Ecto neural progenitor cell (in vitro differentiated cells): Measurements from ENCODE around the gene C17orf67.

ENCODE experiments used
- DNase-seq: peaks from one replicate; pipeline ENCODE4 v3.0.0-alpha.2; 2018; ENCODE audit warnings: low spot score

C17orf67 gene

DNA sequence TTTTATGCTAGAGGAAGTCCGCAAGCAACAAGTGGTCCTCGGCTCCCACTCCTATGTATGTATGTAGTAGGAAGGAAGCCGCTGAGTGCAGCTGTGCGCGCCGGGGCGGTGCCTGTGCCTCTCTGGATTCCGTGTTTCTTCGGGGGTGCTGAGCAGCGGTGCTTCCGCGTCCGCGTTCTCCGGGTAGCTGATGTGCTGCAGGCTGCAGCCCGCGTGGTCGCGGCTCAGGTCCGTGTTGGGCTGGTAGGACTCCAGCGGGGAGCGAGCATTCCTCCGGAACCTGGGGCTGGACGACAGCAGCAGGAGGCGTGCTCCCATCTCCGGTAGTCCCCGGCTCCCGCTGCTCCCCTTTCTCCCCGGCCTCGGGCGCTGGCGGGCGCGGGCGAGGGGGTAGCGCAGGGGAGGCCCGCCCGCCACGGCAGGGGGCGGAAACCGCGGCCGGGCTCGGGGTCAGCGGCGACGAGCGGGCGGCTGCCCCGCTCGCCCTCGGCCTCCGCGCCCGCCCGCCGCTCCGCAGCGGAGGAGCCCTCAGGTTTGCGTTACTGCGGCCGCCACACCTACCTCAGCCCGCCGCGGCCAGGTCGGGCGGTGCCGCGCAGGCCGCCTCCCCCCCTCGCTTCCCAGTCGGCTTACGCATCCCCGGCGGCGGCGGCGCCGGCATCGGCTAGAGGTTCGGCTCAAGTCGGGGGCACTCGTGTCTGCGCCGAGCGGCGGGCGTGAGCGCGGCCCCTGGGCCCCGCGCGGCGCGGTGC lies 487 bp downstream of the C17orf67 start:
- peak; percentile 80 for DNase-seq

DNA sequence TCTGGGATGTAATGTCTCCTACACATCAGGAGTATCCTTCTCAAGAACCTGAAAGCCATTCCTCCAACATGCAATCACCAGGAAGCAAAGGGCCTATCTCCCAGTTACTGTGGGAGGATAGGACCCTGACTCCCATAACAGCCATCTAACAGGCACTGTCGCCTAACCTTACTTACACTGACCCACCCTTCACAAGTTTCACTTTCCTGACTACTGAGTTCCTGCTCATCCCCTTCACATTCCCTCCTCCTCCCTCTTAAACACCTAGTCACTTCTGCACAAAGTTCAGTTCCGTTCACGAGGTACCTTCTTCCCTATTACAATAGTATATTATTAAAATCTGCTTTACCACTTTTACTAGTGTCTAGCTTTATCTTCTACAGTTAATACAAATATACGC lies 1.3 kb downstream of the C17orf67 start:
- no peak for DNase-seq

DNA sequence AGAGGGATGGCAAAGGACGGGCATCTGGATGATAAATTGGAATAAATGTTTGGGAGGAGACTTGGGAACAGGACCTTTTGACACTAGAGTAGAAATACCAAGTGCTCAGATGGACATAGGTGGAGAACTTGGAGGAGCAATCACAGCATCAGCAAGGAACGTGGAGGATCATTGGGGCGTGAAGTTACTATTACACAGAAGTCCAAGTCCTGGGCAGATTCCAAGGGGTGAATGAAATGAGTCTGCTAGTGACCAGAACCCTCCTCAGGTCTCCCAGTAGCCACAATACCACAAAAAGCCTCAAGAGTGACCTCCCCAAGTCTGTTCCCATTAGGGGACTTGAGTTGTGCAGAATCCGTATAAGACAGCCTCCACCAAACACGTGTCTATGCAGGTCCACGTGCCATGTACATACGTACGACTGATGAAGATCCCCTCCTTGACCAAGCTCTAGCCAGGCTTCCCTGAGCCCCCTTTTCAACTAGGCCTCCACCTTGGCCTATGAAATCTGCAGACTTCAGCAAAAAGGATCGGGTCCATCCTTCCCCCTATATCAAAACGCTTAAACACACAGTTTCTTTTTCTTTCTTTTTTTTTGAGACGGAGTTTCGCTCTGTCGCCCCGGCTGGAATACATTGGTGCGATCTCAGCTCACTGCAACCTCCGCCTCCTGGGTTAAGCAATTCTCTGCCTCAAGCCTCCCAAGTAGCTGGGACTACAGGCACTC lies 2.2 kb downstream of the C17orf67 start:
- DNase-seq = no peak

DNA sequence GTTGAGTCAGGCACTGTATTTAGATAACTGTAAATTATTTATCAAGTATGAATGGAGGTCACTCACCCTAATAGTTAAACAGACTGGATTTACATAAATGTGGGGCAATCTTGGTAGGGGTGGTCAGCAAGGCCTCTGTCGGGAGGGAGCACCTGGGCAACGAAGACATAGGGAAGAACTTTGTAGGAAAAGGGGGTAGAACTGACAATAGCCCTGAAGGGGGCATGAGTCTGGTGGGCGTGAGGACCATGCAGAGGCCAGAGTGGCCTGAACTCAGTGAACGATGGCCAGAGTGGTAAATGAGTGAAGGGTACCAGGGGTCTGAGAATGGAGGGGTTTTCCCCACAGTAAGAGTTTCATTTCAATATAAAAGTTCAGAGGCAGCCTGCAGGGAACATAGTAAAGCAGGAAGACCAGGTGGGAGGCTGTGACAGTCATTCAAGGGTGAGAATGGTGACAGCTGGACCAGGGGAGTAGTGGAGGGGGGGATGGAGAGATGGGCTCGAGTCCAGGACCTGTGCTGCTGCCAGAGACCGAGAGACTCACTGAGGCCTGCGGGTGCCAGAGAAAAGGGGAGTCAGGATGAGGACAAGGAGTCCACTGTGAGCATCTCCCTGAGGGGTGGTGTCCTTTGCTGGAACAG lies 2.9 kb downstream of the C17orf67 start:
- DNase-seq = no peak

DNA sequence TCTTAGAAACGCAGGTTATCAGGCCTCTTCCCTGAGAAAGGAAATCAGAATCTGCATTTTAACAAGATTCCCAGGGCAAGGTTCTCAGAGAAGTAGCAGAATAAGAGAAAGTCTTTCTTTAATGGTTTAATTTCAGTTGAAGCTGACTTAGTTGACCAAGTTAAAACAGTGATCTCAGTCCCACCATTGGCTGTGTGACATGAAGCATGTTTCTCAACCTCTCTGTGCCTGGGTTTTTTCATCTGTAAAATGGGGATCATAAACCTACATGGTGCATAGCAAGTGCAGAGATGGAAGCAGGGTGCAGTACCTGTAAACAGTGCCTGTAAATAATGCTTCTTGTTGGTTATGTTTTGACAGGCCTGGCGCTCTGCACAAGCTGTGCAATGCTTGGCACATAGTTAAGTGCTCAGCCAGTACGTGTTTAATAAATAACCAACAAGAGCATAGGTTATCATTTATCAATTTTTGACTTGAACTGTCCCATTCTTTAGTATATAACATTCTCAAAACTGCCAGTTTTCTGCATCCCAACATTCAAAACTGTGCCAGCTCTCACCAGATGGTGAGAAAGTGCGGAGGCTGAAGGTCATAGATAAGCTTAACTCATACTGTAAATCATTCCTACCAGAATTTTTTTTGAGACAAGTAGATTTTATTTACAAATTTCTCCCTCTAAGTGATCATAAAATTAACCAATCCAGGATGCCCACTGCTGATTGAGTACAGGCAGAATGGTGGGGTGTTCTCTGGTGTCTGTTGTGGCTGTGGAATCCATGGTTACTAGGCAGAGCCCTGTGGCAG lies 6.9 kb downstream of the C17orf67 start:
- no peak for DNase-seq

DNA sequence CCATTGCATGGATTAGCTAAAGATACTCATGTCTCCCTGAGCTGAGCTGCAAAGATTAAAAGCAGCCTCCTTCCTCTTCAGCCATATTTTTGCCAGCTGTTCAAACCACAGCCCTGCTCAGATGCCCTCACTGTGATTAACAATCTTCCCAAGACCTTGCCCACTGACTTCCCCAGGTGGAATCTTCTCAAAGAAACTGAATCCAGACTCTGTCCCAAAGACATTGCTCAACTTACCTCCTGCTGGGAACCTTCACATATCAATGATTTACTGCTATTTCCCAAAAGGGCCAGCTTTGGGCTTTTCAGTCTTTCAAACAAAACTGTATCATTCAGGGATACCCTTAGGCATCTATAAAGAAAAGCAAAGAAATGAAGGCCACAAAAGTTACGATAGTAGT lies 9.2 kb downstream of the C17orf67 start:
- no peak for DNase-seq

DNA sequence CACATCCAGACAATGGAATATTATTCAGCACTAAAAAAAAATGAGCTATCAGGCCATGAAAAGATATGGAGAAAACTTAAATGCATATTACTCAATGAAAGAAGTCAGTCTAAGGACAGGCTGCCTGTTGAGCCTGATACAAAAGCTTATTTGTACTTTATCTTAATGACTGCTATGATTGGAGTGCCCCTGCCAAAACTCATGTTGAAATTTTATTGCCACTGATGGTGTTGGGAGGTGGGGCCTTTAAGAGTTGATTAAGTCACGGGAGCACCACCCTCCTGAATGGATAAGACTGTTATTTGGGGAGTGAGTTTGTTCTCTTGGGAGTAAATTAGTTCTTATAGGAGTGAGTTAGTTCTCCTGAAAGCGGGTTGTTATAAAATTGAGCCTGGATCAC lies 9.9 kb downstream of the C17orf67 start:
- DNase-seq = no peak

DNA sequence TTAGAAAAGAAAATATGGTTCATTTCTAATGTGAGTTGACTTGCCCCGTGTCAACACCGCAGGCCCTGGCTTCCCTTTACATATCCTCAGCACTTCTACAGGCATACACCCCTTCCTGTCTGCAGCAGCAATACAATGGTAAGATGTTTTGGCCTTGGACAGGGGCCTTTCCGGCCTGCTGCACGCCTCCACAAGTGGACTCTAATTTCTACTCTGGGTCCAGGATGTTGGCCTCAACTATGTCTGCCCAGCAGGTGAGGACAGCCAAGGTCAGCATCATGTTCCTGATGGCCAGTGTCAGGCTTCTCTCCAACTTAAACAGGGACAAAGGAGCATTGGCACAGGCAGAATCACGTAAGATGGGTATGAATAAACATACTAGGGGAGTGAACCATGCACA lies 11.0 kb downstream of the C17orf67 start:
- DNase-seq = no peak

DNA sequence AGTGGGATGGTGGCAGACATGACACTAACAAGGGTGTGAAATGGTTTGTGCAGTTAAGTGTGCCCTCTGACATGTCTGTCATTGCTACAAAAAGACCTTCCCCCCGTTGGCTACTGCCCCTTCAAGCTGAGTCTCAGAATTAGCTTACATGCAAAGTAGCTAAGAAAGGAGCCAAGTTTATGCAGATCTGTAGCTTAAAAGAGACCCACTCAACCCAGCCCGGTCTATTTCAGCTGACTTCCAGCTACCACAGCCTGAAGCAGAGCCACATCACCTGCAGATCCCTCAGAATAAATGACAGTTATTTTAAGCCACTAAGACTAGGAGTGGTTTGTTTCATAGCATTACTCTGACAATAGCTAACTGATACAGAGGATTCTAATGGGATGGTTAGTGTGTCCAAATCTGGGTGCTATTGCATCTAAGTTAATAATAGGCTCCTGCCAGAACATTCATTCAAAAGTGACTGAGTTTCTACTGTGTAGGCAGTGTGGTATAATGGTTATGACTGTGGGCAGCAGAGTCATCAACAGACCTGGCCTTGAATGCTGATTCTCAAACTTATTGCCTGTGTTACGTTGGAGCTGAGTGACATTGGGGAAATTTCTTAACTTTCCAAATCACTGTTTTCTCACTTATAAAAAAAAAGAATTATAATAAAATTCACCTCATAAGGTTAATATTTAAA lies 11.7 kb downstream of the C17orf67 start:
- DNase-seq = no peak

DNA sequence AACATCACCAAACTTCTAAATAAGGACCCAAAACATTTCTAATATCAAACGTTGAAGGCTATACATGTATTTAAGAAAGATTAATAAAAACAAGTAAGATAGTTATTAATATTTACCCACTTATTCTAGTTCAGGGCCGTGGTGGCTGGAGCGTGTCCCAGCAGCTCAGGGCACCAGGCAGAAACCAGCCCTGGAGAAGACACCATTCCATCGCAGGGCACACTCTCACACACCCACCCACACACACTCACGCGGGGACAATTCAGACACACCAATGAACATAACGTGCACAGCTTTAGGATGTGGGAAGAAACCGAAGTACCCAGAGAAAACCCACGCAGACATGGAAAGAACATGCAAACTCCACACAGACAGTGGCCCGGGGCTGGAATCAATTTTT lies 13.5 kb downstream of the C17orf67 start:
- no peak for DNase-seq

DNA sequence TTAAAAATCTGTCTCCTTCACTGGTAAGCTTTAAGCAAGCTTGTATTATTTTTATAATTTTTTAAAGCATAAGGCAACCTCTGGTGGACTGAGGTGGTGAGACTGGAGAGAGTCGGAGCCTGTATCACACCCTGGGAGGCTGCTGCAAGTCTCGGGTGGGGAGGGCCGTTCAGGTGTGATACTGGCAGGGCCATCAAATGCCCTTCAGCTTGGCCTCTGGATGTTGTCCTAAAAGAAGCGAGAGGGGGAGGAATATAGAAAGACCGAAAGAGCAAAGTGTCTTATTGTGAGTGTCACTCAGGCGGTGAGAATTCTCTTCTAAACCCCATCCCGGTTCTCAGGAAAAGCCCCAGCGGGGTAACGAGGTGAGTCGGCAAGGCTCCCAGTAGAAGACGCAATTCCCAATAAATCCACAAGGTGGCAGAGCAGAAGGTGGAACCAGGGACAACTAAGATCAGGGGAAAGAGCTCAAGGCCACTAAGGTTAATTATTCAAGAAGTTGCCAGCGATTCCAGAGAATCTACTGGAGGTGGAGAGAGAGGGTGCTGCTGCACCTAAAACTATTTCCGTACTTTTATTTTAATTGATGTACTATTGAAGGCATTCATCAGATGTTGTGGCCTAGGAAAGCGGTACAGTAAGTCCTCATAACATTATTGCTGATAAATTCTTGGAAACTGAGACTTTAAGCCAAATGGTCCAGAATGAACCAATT lies 14.1 kb downstream of the C17orf67 start:
- peak; percentile 87 for DNase-seq

DNA sequence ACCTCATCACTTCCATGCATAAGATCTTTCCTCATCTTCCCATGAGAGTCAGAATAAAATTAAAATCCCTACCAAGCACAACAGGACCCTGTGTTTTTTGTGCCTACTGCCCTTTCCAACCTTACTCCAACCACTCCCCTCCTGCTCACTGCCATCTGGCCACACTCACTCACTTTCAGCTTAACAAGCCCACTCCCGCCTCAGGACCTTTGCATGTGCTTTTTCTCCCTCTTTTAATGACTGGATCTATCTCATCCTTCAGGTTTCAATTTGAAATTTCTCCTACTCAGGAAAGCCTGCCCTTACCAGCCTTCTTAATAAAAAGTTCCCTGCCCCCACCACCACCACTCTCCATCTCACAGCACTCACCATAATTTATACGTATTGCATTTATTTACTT lies 14.7 kb downstream of the C17orf67 start:
- DNase-seq = no peak

DNA sequence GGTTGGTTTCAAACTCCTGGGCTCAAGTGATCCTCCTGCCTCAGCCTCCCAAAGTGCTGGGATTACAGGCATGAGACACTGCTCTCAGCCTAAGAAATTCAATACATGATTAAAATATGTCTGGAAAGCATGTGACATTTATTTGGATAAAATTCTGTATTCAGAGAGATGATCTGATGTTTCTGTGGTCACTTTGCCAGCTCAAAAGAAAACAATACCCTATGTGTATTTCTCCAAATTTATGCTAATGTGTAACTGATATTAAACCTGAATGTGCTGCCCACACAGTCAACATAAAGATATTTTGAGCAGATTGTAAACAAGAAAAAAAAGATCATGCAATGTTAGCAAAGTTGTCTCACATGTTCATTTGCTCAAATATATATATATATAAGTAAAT lies 16.7 kb downstream of the C17orf67 start:
- DNase-seq = no peak

DNA sequence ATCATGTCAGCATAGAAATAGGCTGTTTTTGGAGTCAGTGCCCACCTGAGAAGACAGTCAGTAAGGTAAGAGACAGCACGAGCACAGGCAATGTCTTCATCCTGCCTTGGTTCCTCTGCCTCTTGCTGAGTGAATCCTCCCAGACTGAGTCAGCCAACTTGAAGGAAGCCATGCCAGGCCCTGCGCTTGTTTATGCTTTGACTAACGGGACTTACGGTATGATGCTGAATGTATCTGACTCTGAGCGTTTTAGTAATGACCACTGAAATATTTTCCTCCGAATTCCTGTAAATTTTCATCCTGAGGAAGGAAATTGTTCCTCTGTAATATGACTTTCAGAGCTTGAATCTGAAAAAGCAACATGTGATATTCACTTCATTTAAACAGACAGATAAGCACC lies 18.0 kb downstream of the C17orf67 start:
- DNase-seq = no peak

DNA sequence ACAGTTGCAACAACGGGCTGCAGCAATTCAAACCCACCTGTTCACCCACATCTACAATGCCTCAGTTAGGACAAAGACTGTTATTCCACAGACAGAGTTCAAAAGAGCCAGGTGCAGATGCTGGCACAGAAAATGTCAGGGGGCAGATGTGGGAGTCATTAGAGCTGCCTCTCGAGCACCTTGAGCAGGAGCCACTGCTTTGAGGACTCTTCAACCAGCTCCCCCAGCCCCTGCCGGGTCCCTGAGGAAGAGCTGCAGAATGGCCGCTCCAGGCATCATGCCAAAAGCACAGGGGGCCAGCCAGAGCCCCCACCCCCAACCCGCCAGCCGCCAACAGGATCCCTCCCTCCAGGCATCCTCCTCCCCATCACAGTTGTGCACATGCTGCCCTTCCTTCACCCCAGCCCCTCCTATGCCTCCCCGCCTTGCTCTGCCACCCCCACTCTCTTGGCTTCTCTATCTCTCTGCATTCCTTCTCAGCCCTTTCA lies 20.8 kb downstream of the C17orf67 start:
- DNase-seq = no peak

DNA sequence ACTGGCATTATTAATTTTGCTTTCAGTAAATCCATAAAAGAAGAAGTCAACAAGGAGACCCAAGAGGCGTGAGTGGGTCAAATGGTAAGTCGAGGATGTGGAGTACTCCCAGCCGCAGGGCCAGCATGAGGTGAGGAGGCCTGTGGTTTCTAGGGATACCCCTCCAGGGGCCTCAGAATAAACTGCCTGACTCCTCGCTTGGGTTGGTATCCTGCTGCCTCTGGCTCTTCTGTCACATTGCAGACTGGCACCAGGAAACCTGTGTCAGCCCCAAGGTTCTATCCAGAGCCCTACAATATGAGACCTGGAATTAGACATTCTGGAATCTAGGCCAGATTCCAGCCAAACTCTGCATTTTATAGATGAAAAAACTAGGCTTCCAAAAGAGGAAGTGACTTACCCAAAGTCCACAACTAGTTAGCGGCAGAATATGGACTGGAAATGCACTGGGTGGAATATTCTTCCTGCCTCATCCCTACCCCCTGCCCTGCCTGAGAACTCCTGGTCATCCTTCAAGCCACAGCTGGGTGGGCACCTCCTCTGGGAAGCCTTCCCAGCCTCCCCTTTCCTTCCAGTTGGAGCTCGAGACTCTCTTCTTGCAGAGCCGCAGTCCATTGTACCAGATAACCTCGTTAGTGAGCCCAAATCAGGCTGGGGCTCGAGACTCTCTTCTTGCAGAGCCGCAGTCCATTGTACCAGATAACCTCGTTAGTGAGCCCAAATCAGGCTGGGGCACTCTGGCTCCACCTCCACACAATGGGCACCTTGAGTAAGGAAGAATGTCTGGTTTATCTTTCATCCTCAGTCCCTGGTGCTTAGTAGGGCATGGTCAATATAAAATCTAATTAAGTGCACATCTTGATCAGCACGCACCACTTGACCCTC lies 22.6 kb downstream of the C17orf67 start:
- DNase-seq = no peak

DNA sequence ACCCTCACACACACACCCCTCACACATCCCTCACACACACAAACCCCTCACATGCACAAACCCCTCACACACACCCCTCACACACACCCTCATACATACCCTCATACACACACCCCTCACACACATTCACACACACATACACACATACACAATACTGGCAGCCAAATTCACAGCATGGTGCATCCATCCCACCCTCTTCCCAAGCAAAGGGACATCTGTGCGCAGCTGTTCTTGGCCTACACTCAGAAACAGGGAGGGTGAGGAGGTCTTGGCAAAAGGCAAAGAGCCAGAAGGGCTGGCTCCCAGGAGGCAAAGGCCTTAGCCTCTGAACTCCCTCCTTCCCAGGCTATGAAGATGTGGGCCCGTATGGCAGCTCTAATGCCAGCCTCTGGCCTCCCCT lies 23.4 kb downstream of the C17orf67 start:
- no peak for DNase-seq

DNA sequence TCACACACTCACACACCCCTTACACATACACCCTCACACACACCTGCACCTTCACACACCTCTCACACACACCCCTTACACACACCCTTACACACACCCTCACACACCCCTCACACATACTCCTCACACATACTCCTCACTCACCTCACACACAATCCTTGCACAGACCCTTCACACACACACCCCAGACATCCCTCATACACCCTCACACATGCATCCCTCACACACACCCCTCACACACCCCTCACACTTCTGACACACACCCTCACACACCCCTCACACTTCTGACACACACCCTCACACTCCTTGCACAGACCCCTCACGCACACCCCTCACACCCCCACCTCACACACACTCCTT lies 23.9 kb downstream of the C17orf67 start:
- no peak for DNase-seq

DNA sequence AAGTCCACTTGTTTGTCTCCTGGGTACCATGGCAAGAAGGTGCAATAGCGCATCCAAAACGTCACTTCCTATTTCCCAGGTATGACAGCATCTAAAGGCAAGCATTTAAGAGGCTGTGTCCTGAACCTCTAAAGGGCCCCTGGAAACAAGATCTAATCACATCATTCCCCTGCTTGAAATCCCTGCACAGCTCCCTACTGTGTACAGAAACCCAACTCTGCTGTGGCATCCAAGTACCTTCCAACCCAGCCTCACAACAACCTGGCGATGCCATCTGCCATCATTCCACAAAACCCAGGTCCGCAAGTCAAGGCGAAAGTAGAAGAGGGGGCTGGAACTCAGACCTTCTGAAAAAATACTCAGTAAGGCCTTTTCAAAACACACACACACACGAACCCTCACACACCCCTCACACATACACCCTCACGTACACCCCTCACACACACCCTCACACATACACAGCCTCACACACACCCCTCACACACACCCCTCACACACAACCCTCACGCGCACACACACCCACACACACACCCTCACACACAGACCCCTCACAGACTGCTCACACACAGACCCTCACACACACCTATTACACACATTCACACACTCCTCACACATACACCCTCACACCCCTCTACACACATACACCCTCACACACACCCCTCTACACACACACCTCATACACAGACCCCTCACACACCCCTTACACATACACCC lies 24.5 kb downstream of the C17orf67 start:
- no peak for DNase-seq
